ENCODE results near the gene GRHL3. TPM values are rescaled to one million over a fixed set of nuclear protein-coding genes. Genes with fewer than 3 reads are reported as not detected.
"Not testable (repeated sequence)": the region's sequence is repeated elsewhere in the genome, so short reads cannot be mapped to it uniquely, and the experiment has no call there.

GRHL3 gene
- total RNA-seq (under 1 TPM; 0.08 to 0.09 TPM), polyA plus RNA-seq (under 1 TPM; 0.07 to 0.09 TPM)

- H3K9ac ChIP-seq (ENCODE audit: low read depth in 1 of 2, low read length in 2 of 2): no peak within 1 kb of the TSS
- H3K9me3 ChIP-seq (ENCODE audit: control insufficient read depth in 4 of 4, low read length in 3 of 4): no peaks in the 10 kb centered on the region
- H3K36me3 ChIP-seq (ENCODE audit: control insufficient read depth in 4 of 4, insufficient read depth in 3 of 4, low read depth in 1 of 4, low read length in 3 of 4): no peaks in the 10 kb centered on the region
- DNase-seq (ENCODE audit: low spot score): no peak
- H3K27me3 ChIP-seq (ENCODE audit: control insufficient read depth in 4 of 4, insufficient read depth in 4 of 4, low read length in 3 of 4): no peaks in the 10 kb centered on the region
- H3K4me3 ChIP-seq (ENCODE audit: low read depth in 1 of 3, low read length in 3 of 3): no peak within 1 kb of the TSS
- no peak for TF ChIP-seq RXRA (IDR thresholded peaks at IDR 0.05)
- no peak for TF ChIP-seq FOXA2 (IDR thresholded peaks at IDR 0.05)
- no peak for TF ChIP-seq FOXA1 (IDR thresholded peaks at IDR 0.05)
- no peak for TF ChIP-seq REST (IDR thresholded peaks at IDR 0.05)
- no peak for TF ChIP-seq NR2F2 (IDR thresholded peaks at IDR 0.05)
- no peak within 1 kb of the TSS for H3K27ac ChIP-seq (ENCODE audit: low read depth in 1 of 2, low read length in 2 of 2)
- H3K4me1 ChIP-seq (ENCODE audit: control insufficient read depth in 4 of 4, insufficient read depth in 4 of 4, low read length in 3 of 4): peaks cover 7 to 27% (median 12%) of the 10 kb centered on the region in 4 donors
- WGBS: 46% methylated on average over 21 of the region's 21 CpGs
These were observed at the start of gene GRHL3 for GRCh38 chr1:24319312-24319863. GRHL3 (plus strand) TSS chr1:24319357; CDS start chr1:24319552, 195 bp downstream.

DNA sequence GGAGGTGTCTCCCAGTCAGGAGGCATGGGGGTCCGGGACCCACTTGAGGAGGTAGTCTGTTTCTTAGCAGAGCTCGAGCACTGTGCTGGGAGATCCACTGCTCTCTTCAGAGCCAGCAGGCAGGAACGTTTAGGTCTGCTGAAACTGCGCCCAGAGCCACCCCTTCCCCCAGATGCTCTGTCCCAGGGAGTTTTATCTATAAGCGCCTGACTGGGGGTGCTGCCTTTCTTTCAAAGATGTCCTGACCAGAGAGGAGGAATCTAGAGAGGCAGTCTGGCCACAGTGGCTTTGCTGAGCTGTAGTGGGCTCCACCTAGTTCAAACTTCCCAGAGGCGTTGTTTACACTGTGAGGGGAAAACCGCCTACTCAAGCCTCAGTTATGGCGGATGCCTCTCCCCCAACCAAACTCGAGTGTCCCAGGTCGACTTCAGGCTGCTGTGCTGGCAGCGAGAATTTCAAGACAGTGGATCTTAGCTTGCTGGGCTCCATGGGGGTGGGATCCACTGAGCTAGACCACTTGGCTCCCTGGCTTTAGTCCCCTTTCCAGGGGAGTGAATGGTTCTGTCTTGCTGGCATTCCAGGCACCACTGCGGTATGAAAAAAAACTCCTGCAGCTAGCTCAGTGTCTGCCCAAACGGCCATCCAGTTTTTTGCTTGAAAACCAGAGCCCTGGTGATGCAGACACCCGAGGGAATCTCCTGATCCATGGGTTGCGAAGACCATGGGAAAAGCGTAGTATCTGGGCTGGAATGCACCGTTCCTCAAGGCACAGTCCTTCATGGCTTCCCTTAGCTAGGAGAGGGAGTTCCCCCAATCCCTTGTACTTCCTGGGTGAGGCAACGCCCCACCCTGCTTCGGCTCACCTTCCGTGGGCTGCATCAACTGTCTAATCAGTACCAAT lies 44.7 kb upstream of the GRHL3 start:
- H3K27ac ChIP-seq (ENCODE audit: low read depth in 1 of 2, low read length in 2 of 2); H3K9ac ChIP-seq (ENCODE audit: low read depth in 1 of 2, low read length in 2 of 2); H3K4me1 ChIP-seq (ENCODE audit: control insufficient read depth in 4 of 4, insufficient read depth in 4 of 4, low read length in 3 of 4); H3K4me3 ChIP-seq (ENCODE audit: low read depth in 1 of 3, low read length in 3 of 3); H3K27me3 ChIP-seq (ENCODE audit: control insufficient read depth in 4 of 4, insufficient read depth in 4 of 4, low read length in 3 of 4); H3K9me3 ChIP-seq (ENCODE audit: control insufficient read depth in 4 of 4, low read length in 3 of 4); H3K36me3 ChIP-seq (ENCODE audit: control insufficient read depth in 4 of 4, insufficient read depth in 3 of 4, low read depth in 1 of 4, low read length in 3 of 4): not testable (repeated sequence)
- 84% methylated on average over 20 of the region's 20 CpGs for WGBS
- DNase-seq (ENCODE audit: low spot score): peak; percentile 10

GRCh38 chr1:24275104-24275410 lies 44.1 kb upstream of the GRHL3 start:
- Histone ChIP-seq H3K36me3 (ENCODE audit: control insufficient read depth in 4 of 4, insufficient read depth in 3 of 4, low read depth in 1 of 4, low read length in 3 of 4) (no peaks in the 10 kb centered on the region), H3K4me1 (ENCODE audit: control insufficient read depth in 4 of 4, insufficient read depth in 4 of 4, low read length in 3 of 4) (peaks cover 0 to 6% (median 2%) of the 10 kb centered on the region in 4 donors), H3K27ac (ENCODE audit: low read depth in 1 of 2, low read length in 2 of 2) (no peak overlapping the region), H3K27me3 (ENCODE audit: control insufficient read depth in 4 of 4, insufficient read depth in 4 of 4, low read length in 3 of 4) (no peaks in the 10 kb centered on the region), H3K9me3 (ENCODE audit: control insufficient read depth in 4 of 4, low read length in 3 of 4) (no peaks in the 10 kb centered on the region), H3K4me3 (ENCODE audit: low read depth in 1 of 3, low read length in 3 of 3) (no peak overlapping the region), H3K9ac (ENCODE audit: low read depth in 1 of 2, low read length in 2 of 2) (no peak overlapping the region)
- 92% methylated on average over 2 of the region's 2 CpGs for WGBS
- TF ChIP-seq, protein P1, sequence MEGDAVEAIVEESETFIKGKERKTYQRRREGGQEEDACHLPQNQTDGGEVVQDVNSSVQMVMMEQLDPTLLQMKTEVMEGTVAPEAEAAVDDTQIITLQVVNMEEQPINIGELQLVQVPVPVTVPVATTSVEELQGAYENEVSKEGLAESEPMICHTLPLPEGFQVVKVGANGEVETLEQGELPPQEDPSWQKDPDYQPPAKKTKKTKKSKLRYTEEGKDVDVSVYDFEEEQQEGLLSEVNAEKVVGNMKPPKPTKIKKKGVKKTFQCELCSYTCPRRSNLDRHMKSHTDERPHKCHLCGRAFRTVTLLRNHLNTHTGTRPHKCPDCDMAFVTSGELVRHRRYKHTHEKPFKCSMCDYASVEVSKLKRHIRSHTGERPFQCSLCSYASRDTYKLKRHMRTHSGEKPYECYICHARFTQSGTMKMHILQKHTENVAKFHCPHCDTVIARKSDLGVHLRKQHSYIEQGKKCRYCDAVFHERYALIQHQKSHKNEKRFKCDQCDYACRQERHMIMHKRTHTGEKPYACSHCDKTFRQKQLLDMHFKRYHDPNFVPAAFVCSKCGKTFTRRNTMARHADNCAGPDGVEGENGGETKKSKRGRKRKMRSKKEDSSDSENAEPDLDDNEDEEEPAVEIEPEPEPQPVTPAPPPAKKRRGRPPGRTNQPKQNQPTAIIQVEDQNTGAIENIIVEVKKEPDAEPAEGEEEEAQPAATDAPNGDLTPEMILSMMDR (IDR thresholded peaks at IDR 0.05; ENCODE audit: low read depth, low read length, missing input control): no peak
- TF ChIP-seq MAX (IDR thresholded peaks at IDR 0.05): no peak
- DNase-seq (ENCODE audit: low spot score): no peak
